Stomach smooth muscle (tissue), 2 donors: ENCODE measurements around the gene AVL9.
"Not testable (repeated sequence)": the region's sequence is repeated elsewhere in the genome, so short reads cannot be mapped to it uniquely, and the experiment has no call there.

Experiments
- H3K27ac ChIP-seq: one replicate; pipeline ENCODE4 v1.7.0; 2013; ENCODE audit warnings: mild to moderate bottlenecking, low read length, inconsistent platforms
- H3K27me3 ChIP-seq, 2 donors: one replicate each; pipeline ENCODE4 v1.7.0; 2013; ENCODE audit warnings: low read length in 2 of 2; ENCODE audit not compliant: insufficient read depth in 2 of 2, control insufficient read depth in 1 of 2
- H3K36me3 ChIP-seq, 2 donors: one replicate each; pipeline ENCODE4 v1.7.0; 2013; ENCODE audit warnings: low read length in 2 of 2; ENCODE audit not compliant: control insufficient read depth in 2 of 2, insufficient read depth in 2 of 2
- H3K4me1 ChIP-seq: one replicate; pipeline ENCODE4 v1.7.0; 2013; ENCODE audit warnings: low read length; ENCODE audit not compliant: control insufficient read depth, insufficient read depth
- H3K4me3 ChIP-seq, 2 donors: one replicate each; pipeline ENCODE4 v1.7.0; 2013; ENCODE audit warnings: low read length in 2 of 2
- H3K9ac ChIP-seq, 2 donors: one replicate each; pipeline ENCODE4 v1.7.0; 2013; ENCODE audit warnings: low read length in 2 of 2, mild to moderate bottlenecking in 1 of 2
- H3K9me3 ChIP-seq, 2 donors: one replicate each; pipeline ENCODE4 v1.7.0; 2013; ENCODE audit warnings: low read length in 2 of 2; ENCODE audit not compliant: control insufficient read depth in 2 of 2
- donor health status: healthy.
- donor health status: Pancreatic carcinoma.

Gene AVL9

GRCh38 chr7:32495298-32496051 lies at the start of gene AVL9:
TSS of gene AVL9 (plus strand) at chr7:32495489. CDS start at chr7:32495710, 221 bp downstream.
- Histone ChIP-seq H3K9me3 (no peaks in the 10 kb centered on the region), H3K4me3 (peak within 1 kb of the TSS; percentile 87 to 92), H3K4me1 (peaks cover 15% of the 10 kb centered on the region), H3K9ac (peak within 1 kb of the TSS; percentile 91 to 97), H3K27me3 (no peaks in the 10 kb centered on the region), H3K27ac (peak within 1 kb of the TSS; percentile 86), H3K36me3 (no peaks in the 10 kb centered on the region)

- Histone ChIP-seq H3K9me3 (peaks cover 2 to 5% of the 10 kb centered on the region in 2 donors), H3K9ac (no peak overlapping the region), H3K27ac (no peak overlapping the region), H3K36me3 (no peaks in the 10 kb centered on the region), H3K4me1 (no peaks in the 10 kb centered on the region), H3K27me3 (no peaks in the 10 kb centered on the region), H3K4me3 (no peak overlapping the region)
Measured at GRCh38 chr7:32447218-32447617, 48.1 kb upstream of the AVL9 start.

- Histone ChIP-seq H3K4me1 (no peaks in the 10 kb centered on the region), H3K4me3 (no peak overlapping the region), H3K36me3 (no peaks in the 10 kb centered on the region), H3K27ac (no peak overlapping the region), H3K9ac (no peak overlapping the region), H3K9me3 (peaks cover 0 to 4% of the 10 kb centered on the region in 2 donors), H3K27me3 (no peaks in the 10 kb centered on the region)
Measured at GRCh38 chr7:32453341-32454011, 41.8 kb upstream of the AVL9 start.

GRCh38 chr7:32458025-32458424 lies 37.3 kb upstream of the AVL9 start:
- H3K9ac ChIP-seq: no peak overlapping the region
- no peaks in the 10 kb centered on the region for H3K4me1 ChIP-seq
- H3K9me3 ChIP-seq: peaks cover 0 to 4% of the 10 kb centered on the region in 2 donors
- H3K27me3 ChIP-seq: peaks cover 0 to 2% of the 10 kb centered on the region in 2 donors
- H3K27ac ChIP-seq: no peak overlapping the region
- H3K4me3 ChIP-seq: no peak overlapping the region
- no peaks in the 10 kb centered on the region for H3K36me3 ChIP-seq

- Histone ChIP-seq H3K27me3 (peaks cover 0 to 2% of the 10 kb centered on the region in 2 donors), H3K4me1 (no peaks in the 10 kb centered on the region), H3K4me3 (no peak overlapping the region), H3K9ac (no peak overlapping the region), H3K36me3 (no peaks in the 10 kb centered on the region), H3K9me3 (peaks cover 0 to 4% of the 10 kb centered on the region in 2 donors), H3K27ac (no peak overlapping the region)
Measured at GRCh38 chr7:32459788-32460187, 35.5 kb upstream of the AVL9 start.

GRCh38 chr7:32461484-32461883 lies 33.8 kb upstream of the AVL9 start:
- Histone ChIP-seq H3K4me1 (no peaks in the 10 kb centered on the region), H3K36me3 (no peaks in the 10 kb centered on the region), H3K4me3 (no peak overlapping the region), H3K27ac (no peak overlapping the region), H3K9me3 (peaks cover 0 to 4% of the 10 kb centered on the region in 2 donors), H3K27me3 (peaks cover 0 to 2% of the 10 kb centered on the region in 2 donors), H3K9ac (no peak overlapping the region)

GRCh38 chr7:32462451-32462850 lies 32.8 kb upstream of the AVL9 start:
- Histone ChIP-seq H3K27me3 (peaks cover 0 to 2% of the 10 kb centered on the region in 2 donors), H3K36me3 (no peaks in the 10 kb centered on the region), H3K4me3 (no peak overlapping the region), H3K9ac (no peak overlapping the region), H3K27ac (no peak overlapping the region), H3K4me1 (no peaks in the 10 kb centered on the region), H3K9me3 (no peaks in the 10 kb centered on the region)

- Histone ChIP-seq H3K9me3 (no peaks in the 10 kb centered on the region), H3K36me3 (no peaks in the 10 kb centered on the region), H3K27me3 (peaks cover 0 to 2% of the 10 kb centered on the region in 2 donors)
Measured at GRCh38 chr7:32462977-32463376, 32.3 kb upstream of the AVL9 start.

GRCh38 chr7:32464641-32465416 lies 30.5 kb upstream of the AVL9 start:
- H3K4me1 ChIP-seq, H3K9ac ChIP-seq, H3K36me3 ChIP-seq, H3K27me3 ChIP-seq, H3K9me3 ChIP-seq, H3K4me3 ChIP-seq, H3K27ac ChIP-seq: not testable (repeated sequence)

More at GRCh38 chr7:32462977-32463376, 32.3 kb upstream of the AVL9 start:
- Histone ChIP-seq H3K4me3 (no peak overlapping the region), H3K9ac (no peak overlapping the region), H3K27ac (no peak overlapping the region), H3K4me1 (no peaks in the 10 kb centered on the region)

- not testable (repeated sequence) for H3K9me3 ChIP-seq, H3K4me3 ChIP-seq, H3K4me1 ChIP-seq, H3K27ac ChIP-seq, H3K36me3 ChIP-seq, H3K9ac ChIP-seq, H3K27me3 ChIP-seq
Measured at GRCh38 chr7:32470004-32470403, 25.3 kb upstream of the AVL9 start.
